Brain microvascular endothelial cell (primary cell): Measurements from ENCODE around the gene DNTTIP2.
"Not testable (repeated sequence)": the region's sequence is repeated elsewhere in the genome, so short reads cannot be mapped to it uniquely, and the experiment has no call there.

Source experiments
- DNase-seq: peaks from one replicate; pipeline ENCODE4 v3.0.0-alpha.2; 2020
- H3K27ac ChIP-seq: fragments of 250-450 bp; sonication (Bioruptor Pico); 2 replicates; pipeline ENCODE4 v1.5.1; 2020; ENCODE audit warnings: mild to moderate bottlenecking, moderate library complexity
- H3K27me3 ChIP-seq: fragments of 250-450 bp; sonication (Bioruptor Pico); replicated peaks from 2 replicates; pipeline ENCODE4 v1.5.1; 2020; ENCODE audit warnings: mild to moderate bottlenecking
- H3K36me3 ChIP-seq: fragments of 250-450 bp; sonication (Bioruptor Pico); replicated peaks from 2 replicates; pipeline ENCODE4 v1.5.1; 2020; ENCODE audit warnings: mild to moderate bottlenecking
- H3K4me3 ChIP-seq: 2 replicates; pipeline ENCODE4 v1.5.1; 2011; ENCODE audit warnings: low read depth, mild to moderate bottlenecking, control low read depth, low read length, moderate library complexity
- in situ Hi-C: cut with HindIII; loops from 2 replicates; pipeline ENCODE4 v1.10.0; 2017; ENCODE audit warnings: low sequenced_read_pairs, low pct_ligation_motif_present
- TF ChIP-seq, protein P1 (sequence below): IDR thresholded peaks from 2 replicates; pipeline ENCODE4 v1.5.1; 2011; ENCODE audit warnings: low read depth, mild to moderate bottlenecking, moderate library complexity, low read length, control low read depth, inconsistent platforms; ENCODE audit errors: missing control alignments

DNTTIP2 gene

DNA sequence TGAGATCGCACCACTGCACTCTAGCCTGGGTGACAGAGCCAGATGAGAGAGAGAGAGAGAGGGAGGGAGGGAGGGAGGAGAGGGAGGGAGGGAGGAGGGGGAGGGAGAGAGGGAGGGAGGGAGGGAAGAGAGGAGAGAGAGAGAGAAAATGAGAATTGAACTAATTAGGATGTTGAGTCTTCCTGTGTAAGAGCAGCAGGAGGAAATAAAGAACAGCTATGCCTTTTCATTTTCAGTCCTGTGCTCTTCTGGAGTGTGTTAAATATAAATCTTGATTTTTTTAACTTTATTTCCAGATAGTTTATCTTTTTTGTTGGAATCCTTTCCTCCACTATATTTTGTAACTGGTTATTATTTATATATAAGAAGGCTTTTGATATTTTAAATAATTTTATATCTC, 27.1 kb downstream of the DNTTIP2 start:
- Histone ChIP-seq H3K36me3 (no peaks in the 10 kb centered on the region), H3K27me3 (no peaks in the 10 kb centered on the region), H3K27ac (no peak overlapping the region), H3K4me3 (no peak overlapping the region)
- in situ Hi-C loops = no loop called here
- no peak for DNase-seq
- TF ChIP-seq, protein P1, sequence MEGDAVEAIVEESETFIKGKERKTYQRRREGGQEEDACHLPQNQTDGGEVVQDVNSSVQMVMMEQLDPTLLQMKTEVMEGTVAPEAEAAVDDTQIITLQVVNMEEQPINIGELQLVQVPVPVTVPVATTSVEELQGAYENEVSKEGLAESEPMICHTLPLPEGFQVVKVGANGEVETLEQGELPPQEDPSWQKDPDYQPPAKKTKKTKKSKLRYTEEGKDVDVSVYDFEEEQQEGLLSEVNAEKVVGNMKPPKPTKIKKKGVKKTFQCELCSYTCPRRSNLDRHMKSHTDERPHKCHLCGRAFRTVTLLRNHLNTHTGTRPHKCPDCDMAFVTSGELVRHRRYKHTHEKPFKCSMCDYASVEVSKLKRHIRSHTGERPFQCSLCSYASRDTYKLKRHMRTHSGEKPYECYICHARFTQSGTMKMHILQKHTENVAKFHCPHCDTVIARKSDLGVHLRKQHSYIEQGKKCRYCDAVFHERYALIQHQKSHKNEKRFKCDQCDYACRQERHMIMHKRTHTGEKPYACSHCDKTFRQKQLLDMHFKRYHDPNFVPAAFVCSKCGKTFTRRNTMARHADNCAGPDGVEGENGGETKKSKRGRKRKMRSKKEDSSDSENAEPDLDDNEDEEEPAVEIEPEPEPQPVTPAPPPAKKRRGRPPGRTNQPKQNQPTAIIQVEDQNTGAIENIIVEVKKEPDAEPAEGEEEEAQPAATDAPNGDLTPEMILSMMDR = no peak

DNA sequence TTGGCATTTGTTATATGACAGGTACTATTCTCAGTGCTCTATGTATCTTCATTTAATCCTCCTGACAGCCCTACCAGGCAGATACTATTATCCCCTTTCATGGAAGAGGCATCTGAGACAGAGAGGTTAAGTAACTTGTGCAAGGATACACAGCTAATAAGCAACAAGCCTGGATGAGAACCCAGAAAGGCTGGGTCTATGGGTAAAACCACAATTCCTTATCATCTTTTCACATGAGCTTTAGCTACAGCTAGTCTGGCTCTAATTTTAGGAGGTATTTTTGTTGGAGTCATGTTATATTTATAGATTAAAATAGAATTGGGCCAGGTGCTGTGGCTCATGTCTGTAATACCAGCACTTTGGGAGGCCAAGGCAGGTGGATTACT, 27.7 kb downstream of the DNTTIP2 start:
- TF ChIP-seq, protein P1 = no peak
- Histone ChIP-seq H3K27me3 (no peaks in the 10 kb centered on the region), H3K36me3 (no peaks in the 10 kb centered on the region), H3K27ac (no peak overlapping the region), H3K4me3 (no peak overlapping the region)
- DNase-seq = no peak
- in situ Hi-C loops = no loop called here

GRCh38 chr1:93850687-93851326, 28.2 kb downstream of the DNTTIP2 start:
- in situ Hi-C loops, H3K27me3 ChIP-seq, H3K4me3 ChIP-seq, H3K36me3 ChIP-seq, H3K27ac ChIP-seq: not testable (repeated sequence)
- DNase-seq = peak; percentile 79
- TF ChIP-seq, protein P1 = peak; percentile 57

GRCh38 chr1:93848350-93848883, 30.6 kb downstream of the DNTTIP2 start:
- no peak for DNase-seq
- in situ Hi-C loops = no loop called here
- TF ChIP-seq, protein P1 = no peak
- Histone ChIP-seq H3K27ac (peak overlapping the region; percentile 83), H3K36me3 (no peaks in the 10 kb centered on the region), H3K4me3 (peak overlapping the region; percentile 87), H3K27me3 (no peaks in the 10 kb centered on the region)

DNA sequence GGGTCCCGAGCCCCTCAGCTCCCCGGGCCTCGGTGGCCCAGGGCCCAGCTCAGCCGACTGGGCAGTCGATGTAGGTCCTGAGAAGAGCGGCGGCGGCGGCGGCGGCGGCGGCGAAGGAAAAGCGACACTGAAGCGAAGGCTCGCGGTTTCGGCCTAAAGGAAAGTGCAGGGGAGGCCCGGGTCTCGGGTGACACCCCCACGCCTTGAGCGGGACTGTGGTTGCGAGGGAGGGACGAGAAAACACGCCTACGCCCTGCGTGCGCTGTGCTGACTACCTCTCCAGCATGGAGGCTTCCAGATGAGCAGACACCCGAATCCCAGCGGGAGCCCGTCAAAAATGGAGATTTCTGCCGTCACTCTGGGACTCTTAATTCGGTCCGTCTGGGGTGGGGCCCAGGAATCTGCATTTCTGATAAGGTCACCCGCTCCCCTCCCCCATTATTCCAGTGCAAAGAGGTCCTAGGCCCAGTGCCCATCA, 31.2 kb downstream of the DNTTIP2 start:
- TF ChIP-seq, protein P1 = no peak
- Histone ChIP-seq H3K27ac (peak overlapping the region; percentile 83), H3K27me3 (no peaks in the 10 kb centered on the region), H3K4me3 (peak overlapping the region; percentile 87), H3K36me3 (no peaks in the 10 kb centered on the region)
- DNase-seq = peak; percentile 68
- in situ Hi-C loops = no loop called here
